Peyer's patch (tissue), 4 donors: ENCODE data around the gene NSG1. TPM values are rescaled to one million over a fixed set of nuclear protein-coding genes. Genes with fewer than 3 reads are reported as not detected.

Experiments
- DNase-seq, 3 donors: peaks; one replicate each; pipeline ENCODE4 v3.0.0-alpha.2; 2017 to 2019
- H3K27ac ChIP-seq, 4 donors: fragments of 200-600 bp; sonication (generic); one replicate each; pipeline ENCODE4 v1.5.1; 2016 to 2019
- H3K27me3 ChIP-seq, 2 donors: fragments of 200-600 bp; sonication (generic); one replicate each; pipeline ENCODE4 v1.5.1; 2019
- H3K36me3 ChIP-seq, 3 donors: fragments of 200-600 bp; sonication (generic); one replicate each; pipeline ENCODE4 v1.5.1; 2016 to 2019
- H3K4me1 ChIP-seq, 4 donors: fragments of 200-600 bp; sonication (generic); one replicate each; pipeline ENCODE4 v1.5.1; 2016 to 2019
- H3K4me3 ChIP-seq, 4 donors: fragments of 200-600 bp; sonication (generic); 1 replicate in 3 of 4; 2 replicates in 1 of 4; pipeline ENCODE4 v1.5.1; 2016 to 2019; ENCODE audit warnings: mild to moderate bottlenecking in 1 of 4
- H3K9me3 ChIP-seq, 4 donors: fragments of 200-600 bp; sonication (generic); one replicate each; pipeline ENCODE4 v1.5.1; 2016 to 2019; ENCODE audit warnings: mild to moderate bottlenecking in 1 of 4
- POLR2A ChIP-seq, 2 donors: fragments of 450-650 bp; IDR thresholded peaks; one replicate each; pipeline ENCODE4 v1.5.1; 2017; ENCODE audit warnings: antibody characterized with exemption in 2 of 2, mild to moderate bottlenecking in 2 of 2, moderate library complexity in 2 of 2
- total RNA-seq, 4 donors: library from RNA; depleted of rRNA; stranded (reverse); fragments of >200 nt; gene quantifications; one replicate each; pipeline ENCODE4 v1.1.0, GENCODE V29; 2016
- TF ChIP-seq, protein P1 (sequence below), 6 experiments: fragments of 450-650 bp in 4 of 6; fragments of 200-600 bp in 2 of 6; sonication (generic) in 1 of 6; IDR thresholded peaks; one replicate each; pipeline ENCODE4 v1.5.1; 2017 to 2019; ENCODE audit warnings: antibody characterized with exemption in 6 of 6, mild to moderate bottlenecking in 3 of 6, moderate library complexity in 1 of 6

NSG1 gene
- total RNA-seq, 4 donors from 2014 or later: 2.0 to 13.2 (median 3.7) TPM

DNA sequence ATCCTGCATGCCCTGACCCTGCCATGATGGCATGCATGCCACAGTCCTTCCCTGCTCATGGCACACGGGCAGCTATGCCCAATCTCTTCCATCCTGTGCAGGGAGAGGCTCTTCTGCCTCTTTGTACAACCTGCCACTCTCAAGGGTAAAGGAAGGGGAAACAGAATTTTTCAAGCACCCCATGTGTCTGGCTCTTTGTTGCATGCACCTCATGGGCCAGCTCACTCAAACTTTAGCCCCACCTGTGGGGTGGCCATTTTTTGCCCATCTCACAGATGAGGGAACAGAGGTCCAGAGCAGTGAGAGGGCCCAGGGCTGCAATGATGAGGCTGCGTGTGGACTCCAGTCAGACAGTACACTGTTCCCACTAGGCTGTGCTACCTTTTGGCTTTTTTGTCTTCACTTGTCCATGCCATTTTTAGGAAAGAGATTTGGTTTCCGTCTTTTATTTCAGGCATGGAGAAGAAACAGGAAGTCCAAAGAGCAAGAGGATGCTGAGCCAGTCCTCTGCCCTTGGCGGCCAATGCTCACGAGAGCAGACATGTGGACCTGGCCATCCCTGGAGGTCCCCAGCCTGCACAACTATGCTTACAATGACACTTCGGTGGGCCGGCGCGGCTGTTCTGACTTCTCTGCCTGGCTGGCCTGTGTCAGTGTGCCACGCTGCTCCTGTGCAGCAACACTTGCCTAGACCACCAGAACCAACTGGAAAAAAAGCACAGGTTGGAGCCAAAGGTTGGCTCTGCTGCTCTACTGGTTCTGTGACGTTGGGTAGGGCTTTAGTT lies 45.6 kb downstream of the NSG1 start:
- H3K36me3 ChIP-seq: peaks cover 0 to 47% (median 0%) of the 10 kb centered on the region in 3 donors
- H3K27ac ChIP-seq: no peak overlapping the region
- no peaks in the 10 kb centered on the region for H3K27me3 ChIP-seq
- no peak for TF ChIP-seq POLR2A (IDR thresholded peaks at IDR 0.05)
- TF ChIP-seq, protein P1, sequence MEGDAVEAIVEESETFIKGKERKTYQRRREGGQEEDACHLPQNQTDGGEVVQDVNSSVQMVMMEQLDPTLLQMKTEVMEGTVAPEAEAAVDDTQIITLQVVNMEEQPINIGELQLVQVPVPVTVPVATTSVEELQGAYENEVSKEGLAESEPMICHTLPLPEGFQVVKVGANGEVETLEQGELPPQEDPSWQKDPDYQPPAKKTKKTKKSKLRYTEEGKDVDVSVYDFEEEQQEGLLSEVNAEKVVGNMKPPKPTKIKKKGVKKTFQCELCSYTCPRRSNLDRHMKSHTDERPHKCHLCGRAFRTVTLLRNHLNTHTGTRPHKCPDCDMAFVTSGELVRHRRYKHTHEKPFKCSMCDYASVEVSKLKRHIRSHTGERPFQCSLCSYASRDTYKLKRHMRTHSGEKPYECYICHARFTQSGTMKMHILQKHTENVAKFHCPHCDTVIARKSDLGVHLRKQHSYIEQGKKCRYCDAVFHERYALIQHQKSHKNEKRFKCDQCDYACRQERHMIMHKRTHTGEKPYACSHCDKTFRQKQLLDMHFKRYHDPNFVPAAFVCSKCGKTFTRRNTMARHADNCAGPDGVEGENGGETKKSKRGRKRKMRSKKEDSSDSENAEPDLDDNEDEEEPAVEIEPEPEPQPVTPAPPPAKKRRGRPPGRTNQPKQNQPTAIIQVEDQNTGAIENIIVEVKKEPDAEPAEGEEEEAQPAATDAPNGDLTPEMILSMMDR (IDR thresholded peaks at IDR 0.05): no peak
- H3K9me3 ChIP-seq: no peaks in the 10 kb centered on the region
- H3K4me1 ChIP-seq: no peaks in the 10 kb centered on the region
- DNase-seq: no peak
- no peak overlapping the region for H3K4me3 ChIP-seq

DNA sequence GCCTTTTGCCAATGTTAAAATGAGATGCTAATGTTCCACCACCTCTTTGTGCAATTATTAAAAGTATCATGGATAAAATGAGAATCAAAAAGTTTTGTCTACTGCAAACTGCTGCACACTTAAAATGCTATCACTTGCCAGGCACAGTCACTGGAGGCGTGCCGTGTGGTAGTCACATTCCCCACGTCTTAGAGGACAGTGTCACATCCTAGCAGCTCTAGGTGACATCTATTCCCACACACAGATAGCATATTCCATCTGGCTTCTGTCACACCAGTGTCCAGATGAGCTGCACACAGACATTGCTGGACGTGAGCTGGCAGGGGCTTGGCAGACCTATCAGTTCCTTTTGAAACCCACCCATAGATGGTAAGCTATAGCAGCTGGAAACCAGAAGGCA lies 47.0 kb downstream of the NSG1 start:
- Histone ChIP-seq H3K9me3 (no peaks in the 10 kb centered on the region), H3K27ac (no peak overlapping the region), H3K36me3 (peaks cover 0 to 47% (median 0%) of the 10 kb centered on the region in 3 donors), H3K27me3 (no peaks in the 10 kb centered on the region), H3K4me3 (no peak overlapping the region), H3K4me1 (no peaks in the 10 kb centered on the region)
- TF ChIP-seq, protein P1 (IDR thresholded peaks at IDR 0.05): no peak
- TF ChIP-seq POLR2A (IDR thresholded peaks at IDR 0.05): no peak
- DNase-seq: no peak

GRCh38 chr4:4436244-4436823 lies 49.4 kb downstream of the NSG1 start:
- H3K36me3 ChIP-seq: peaks cover 0 to 47% (median 0%) of the 10 kb centered on the region in 3 donors
- no peaks in the 10 kb centered on the region for H3K27me3 ChIP-seq
- TF ChIP-seq POLR2A (IDR thresholded peaks at IDR 0.05): no peak
- TF ChIP-seq, protein P1 (IDR thresholded peaks at IDR 0.05): no peak
- no peaks in the 10 kb centered on the region for H3K4me1 ChIP-seq
- DNase-seq: no peak
- H3K27ac ChIP-seq: no peak overlapping the region
- H3K9me3 ChIP-seq: no peaks in the 10 kb centered on the region
- no peak overlapping the region for H3K4me3 ChIP-seq

GRCh38 chr4:4437798-4438470 lies 51.0 kb downstream of the NSG1 start:
- no peak overlapping the region for H3K4me3 ChIP-seq
- no peak overlapping the region for H3K27ac ChIP-seq
- no peak for TF ChIP-seq POLR2A (IDR thresholded peaks at IDR 0.05)
- TF ChIP-seq, protein P1 (IDR thresholded peaks at IDR 0.05): no peak
- H3K4me1 ChIP-seq: no peaks in the 10 kb centered on the region
- DNase-seq: no peak
- H3K36me3 ChIP-seq: peaks cover 0 to 41% (median 0%) of the 10 kb centered on the region in 3 donors
- H3K9me3 ChIP-seq: no peaks in the 10 kb centered on the region
- no peaks in the 10 kb centered on the region for H3K27me3 ChIP-seq

GRCh38 chr4:4438891-4439290 lies 52.0 kb downstream of the NSG1 start:
- no peaks in the 10 kb centered on the region for H3K9me3 ChIP-seq
- no peak for DNase-seq
- H3K27me3 ChIP-seq: no peaks in the 10 kb centered on the region
- peaks cover 0 to 33% (median 0%) of the 10 kb centered on the region in 3 donors for H3K36me3 ChIP-seq
- H3K4me3 ChIP-seq: no peak overlapping the region
- H3K4me1 ChIP-seq: no peaks in the 10 kb centered on the region
- H3K27ac ChIP-seq: no peak overlapping the region
- TF ChIP-seq, protein P1 (IDR thresholded peaks at IDR 0.05): no peak
- no peak for TF ChIP-seq POLR2A (IDR thresholded peaks at IDR 0.05)
